HepG2 (cell line): ENCODE measurements around the gene KIAA1191. TPM values are rescaled to one million over a fixed set of nuclear protein-coding genes. Genes with fewer than 3 reads are reported as not detected.

Experiments used
- ELF3 ChIP-seq: IDR thresholded peaks from 2 replicates; pipeline ENCODE4 v1.6.1; 2016; ENCODE audit warnings: missing genetic modification reagents, missing compliant biosample characterization
- GATA4 ChIP-seq: sonication (generic); IDR thresholded peaks from 2 replicates; pipeline ENCODE4 v1.6.1; 2016; ENCODE audit warnings: antibody characterized with exemption, low read depth, borderline replicate concordance
- PBX2 ChIP-seq: IDR thresholded peaks from 2 replicates; pipeline ENCODE4 v1.6.1; 2016; ENCODE audit warnings: control low read depth
- RELA ChIP-seq: sonication (generic); formaldehyde crosslinking; IDR thresholded peaks from 2 replicates; pipeline ENCODE4 v1.4.0; 2020; ENCODE audit warnings: missing genetic modification reagents
- TCF12 ChIP-seq, 2 experiments: fragments of 450-650 bp in 1 of 2; sonication (generic) in 1 of 2; formaldehyde crosslinking in 1 of 2; IDR thresholded peaks; 2 replicates each; pipeline versions ENCODE4 v1.6.1 to v1.8.0; 2017 to 2022; ENCODE audit warnings: antibody characterized with exemption in 1 of 2, mild to moderate bottlenecking in 1 of 2, missing genetic modification reagents in 1 of 2, moderate library complexity in 1 of 2
- ZBTB44 ChIP-seq: sonication (generic); formaldehyde crosslinking; IDR thresholded peaks from 2 replicates; pipeline ENCODE4 v1.4.0; 2020; ENCODE audit warnings: missing genetic modification reagents
- ZNF281 ChIP-seq: sonication (generic); formaldehyde crosslinking; IDR thresholded peaks from 2 replicates; pipeline ENCODE4 v1.4.0; 2020; ENCODE audit warnings: missing genetic modification reagents, borderline replicate concordance
- ZNF407 ChIP-seq: sonication (generic); formaldehyde crosslinking; IDR thresholded peaks from one replicate; pipeline ENCODE4 v1.5.1; 2020; ENCODE audit warnings: mild to moderate bottlenecking, missing genetic modification reagents; ENCODE audit errors: not compliant biosample characterization
- ZNF512 ChIP-seq: sonication (generic); formaldehyde crosslinking; IDR thresholded peaks from 2 replicates; pipeline ENCODE4 v1.4.0; 2020; ENCODE audit warnings: mild to moderate bottlenecking, missing genetic modification reagents
- ZNF547 ChIP-seq: sonication (generic); formaldehyde crosslinking; IDR thresholded peaks from 2 replicates; pipeline ENCODE4 v1.5.1; 2020; ENCODE audit warnings: mild to moderate bottlenecking, missing genetic modification reagents
- ZNF768 ChIP-seq: sonication (generic); formaldehyde crosslinking; IDR thresholded peaks from 2 replicates; pipeline ENCODE4 v1.4.0; 2020; ENCODE audit warnings: missing genetic modification reagents
- ZSCAN22 ChIP-seq: sonication (generic); formaldehyde crosslinking; IDR thresholded peaks from 2 replicates; pipeline ENCODE4 v1.4.0; 2020; ENCODE audit warnings: mild to moderate bottlenecking, missing genetic modification reagents
- polyA plus RNA-seq, 8 experiments: library from polyadenylated mRNA; depleted of rRNA in 3 of 8; stranded (reverse) in 7 of 8; unstranded in 1 of 8; fragments of >200 nt; fragmentation: Illumina TruSeq in 4 of 8; extraction: Trizol in 4 of 8; gene quantifications; 2 replicates each; pipeline versions ENCODE4 v1.2.1 to v1.2.3, GENCODE V29; 2011 to 2016; ENCODE audit warnings: low read depth in 4 of 8, missing spikeins in 1 of 8, mixed read lengths in 1 of 8; ENCODE audit not compliant: insufficient read depth in 1 of 8
- total RNA-seq, 5 experiments: library from RNA; depleted of rRNA; stranded (reverse); fragments of >200 nt; fragmentation: Illumina TruSeq; extraction: Trizol; gene quantifications; 2 replicates each; pipeline ENCODE4 v1.2.3, GENCODE V29; 2016; ENCODE audit warnings: low read depth in 1 of 5

The KIAA1191 gene
- total and polyA plus RNA-seq, 2 of the 13 experiments (the other 11 are each of a cell fraction or from before 2014, with no cell fraction given): 63.6 to 103 TPM

GRCh38 chr5:176388444-176389134 lies 27.0 kb upstream of the KIAA1191 start, which contains the start of the genes HIGD2A and NOP16 (continued):
- TF ChIP-seq ZSCAN22 (CRISPR knock-in tag) (no peak), ZNF281 (CRISPR knock-in tag) (peak; percentile 60; the same call in 1 of the 2 replicates), ZNF768 (CRISPR knock-in tag) (no peak), RELA (no peak), ELF3 (CRISPR knock-in tag) (peak; percentile 21; the same call in 1 of the 2 replicates), GATA4 (peak; percentile 42), TCF12 (IDR thresholded peaks at IDR 0.05) (no peak), TCF12 (CRISPR knock-in tag; IDR thresholded peaks at IDR 0.05) (no peak), ZNF407 (peak; percentile 50), ZBTB44 (CRISPR knock-in tag) (0 out of 2 replicates have a peak, but pooled peaks have one; percentile 38), ZNF547 (CRISPR knock-in tag) (peak; percentile 75; the same call in 1 of the 2 replicates), PBX2 (CRISPR knock-in tag) (no peak), ZNF512 (no peak)
